Measurements from ENCODE around the gene SNAI1.

The SNAI1 gene

DNA sequence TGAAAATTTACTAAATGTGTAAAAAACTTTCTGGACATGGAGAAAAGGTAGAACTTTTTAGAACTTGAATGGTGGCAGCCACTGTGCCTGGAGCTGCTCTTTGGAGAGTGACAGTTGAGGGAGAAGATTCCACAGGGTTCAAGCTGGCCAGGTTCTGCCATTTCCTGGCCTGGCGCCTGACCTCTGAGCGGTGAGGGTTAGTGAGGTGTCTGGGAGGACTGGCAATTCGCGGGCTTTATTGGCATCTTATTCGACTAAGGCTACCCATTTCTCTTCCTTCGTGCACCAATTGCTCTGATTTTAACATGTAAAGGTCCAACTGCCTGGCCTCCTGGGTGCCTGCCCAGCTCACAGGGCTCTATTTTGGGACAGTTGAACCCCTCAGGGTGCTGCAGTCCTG is 2.4 kb downstream of the SNAI1 start:
- Histone ChIP-seq H3K4me2 (ENCODE audit: low read length) (no peak overlapping the region), H2AFZ (no peak overlapping the region), H3K27ac (no peak overlapping the region), H3K27me3 (ENCODE audit: control insufficient read depth, insufficient read depth, low read length) (no peaks in the 10 kb centered on the region), H3K4me1 (peaks cover 6% of the 10 kb centered on the region), H3K4me3 (ENCODE audit: low read depth, low read length) (no peak overlapping the region), H3K9ac (no peak overlapping the region), H3K79me2 (no peaks in the 10 kb centered on the region), H3K36me3 (ENCODE audit: control insufficient read depth, insufficient read depth, low read length) (no peaks in the 10 kb centered on the region), H3K9me3 (ENCODE audit: control insufficient read depth, low read length) (no peaks in the 10 kb centered on the region)
- TF ChIP-seq, protein P1, sequence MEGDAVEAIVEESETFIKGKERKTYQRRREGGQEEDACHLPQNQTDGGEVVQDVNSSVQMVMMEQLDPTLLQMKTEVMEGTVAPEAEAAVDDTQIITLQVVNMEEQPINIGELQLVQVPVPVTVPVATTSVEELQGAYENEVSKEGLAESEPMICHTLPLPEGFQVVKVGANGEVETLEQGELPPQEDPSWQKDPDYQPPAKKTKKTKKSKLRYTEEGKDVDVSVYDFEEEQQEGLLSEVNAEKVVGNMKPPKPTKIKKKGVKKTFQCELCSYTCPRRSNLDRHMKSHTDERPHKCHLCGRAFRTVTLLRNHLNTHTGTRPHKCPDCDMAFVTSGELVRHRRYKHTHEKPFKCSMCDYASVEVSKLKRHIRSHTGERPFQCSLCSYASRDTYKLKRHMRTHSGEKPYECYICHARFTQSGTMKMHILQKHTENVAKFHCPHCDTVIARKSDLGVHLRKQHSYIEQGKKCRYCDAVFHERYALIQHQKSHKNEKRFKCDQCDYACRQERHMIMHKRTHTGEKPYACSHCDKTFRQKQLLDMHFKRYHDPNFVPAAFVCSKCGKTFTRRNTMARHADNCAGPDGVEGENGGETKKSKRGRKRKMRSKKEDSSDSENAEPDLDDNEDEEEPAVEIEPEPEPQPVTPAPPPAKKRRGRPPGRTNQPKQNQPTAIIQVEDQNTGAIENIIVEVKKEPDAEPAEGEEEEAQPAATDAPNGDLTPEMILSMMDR (IDR thresholded peaks at IDR 0.05) = no peak

DNA sequence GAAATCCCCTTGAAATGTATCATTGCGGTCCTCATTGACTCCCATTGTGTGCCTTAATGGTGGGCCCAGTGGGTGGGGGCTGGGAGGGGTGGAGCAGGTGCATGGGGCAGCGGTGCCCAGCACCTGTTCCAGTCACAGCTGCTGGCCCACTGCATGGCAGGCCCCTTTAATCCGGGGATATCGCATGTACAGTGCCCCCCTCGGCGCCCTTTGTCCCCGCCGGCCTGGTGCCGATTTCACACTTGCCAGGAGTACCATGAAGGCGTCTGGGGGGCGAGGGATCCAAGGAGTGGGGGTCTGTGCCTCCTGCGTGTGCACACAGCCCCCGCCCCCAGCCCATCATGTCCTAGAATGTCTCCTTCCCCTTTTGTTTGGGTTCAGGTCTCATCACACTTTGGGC is 2.8 kb downstream of the SNAI1 start:
- H3K9ac ChIP-seq = no peak overlapping the region
- no peaks in the 10 kb centered on the region for H3K36me3 ChIP-seq (ENCODE audit: control insufficient read depth, insufficient read depth, low read length)
- H3K9me3 ChIP-seq (ENCODE audit: control insufficient read depth, low read length) = no peaks in the 10 kb centered on the region
- peaks cover 6% of the 10 kb centered on the region for H3K4me1 ChIP-seq
- H3K27ac ChIP-seq = no peak overlapping the region
- H2AFZ ChIP-seq = no peak overlapping the region
- TF ChIP-seq, protein P1 (IDR thresholded peaks at IDR 0.05) = no peak
- no peaks in the 10 kb centered on the region for H3K27me3 ChIP-seq (ENCODE audit: control insufficient read depth, insufficient read depth, low read length)
- no peak overlapping the region for H3K4me3 ChIP-seq (ENCODE audit: low read depth, low read length)
- H3K79me2 ChIP-seq = no peaks in the 10 kb centered on the region
- no peak overlapping the region for H3K4me2 ChIP-seq (ENCODE audit: low read length)

DNA sequence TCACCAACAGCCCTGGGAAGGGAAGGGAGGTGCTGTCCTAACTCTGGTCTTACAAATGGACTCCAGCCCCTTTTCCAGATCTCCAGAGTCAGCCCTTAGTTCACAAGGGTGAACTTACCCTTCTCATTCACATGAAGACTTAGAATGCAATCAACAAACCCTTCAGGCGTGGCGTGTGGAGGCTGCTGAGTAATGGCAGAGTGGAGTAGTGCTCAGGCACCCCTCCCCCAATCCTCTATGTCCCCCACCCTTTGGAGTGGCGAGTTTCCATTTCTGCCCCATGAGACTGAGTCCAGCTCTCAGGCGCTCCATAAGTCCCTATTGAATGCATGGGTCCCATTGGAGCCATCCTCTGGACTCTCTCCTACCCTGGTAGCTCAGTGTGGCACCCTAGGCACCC is 3.3 kb downstream of the SNAI1 start:
- no peaks in the 10 kb centered on the region for H3K9me3 ChIP-seq (ENCODE audit: control insufficient read depth, low read length)
- H3K36me3 ChIP-seq (ENCODE audit: control insufficient read depth, insufficient read depth, low read length) = no peaks in the 10 kb centered on the region
- H3K4me1 ChIP-seq = peaks cover 6% of the 10 kb centered on the region
- no peak overlapping the region for H2AFZ ChIP-seq
- no peak overlapping the region for H3K27ac ChIP-seq
- TF ChIP-seq, protein P1 (IDR thresholded peaks at IDR 0.05) = no peak
- no peaks in the 10 kb centered on the region for H3K27me3 ChIP-seq (ENCODE audit: control insufficient read depth, insufficient read depth, low read length)
- no peak overlapping the region for H3K9ac ChIP-seq
- H3K79me2 ChIP-seq = no peaks in the 10 kb centered on the region
- no peak overlapping the region for H3K4me2 ChIP-seq (ENCODE audit: low read length)
- no peak overlapping the region for H3K4me3 ChIP-seq (ENCODE audit: low read depth, low read length)

DNA sequence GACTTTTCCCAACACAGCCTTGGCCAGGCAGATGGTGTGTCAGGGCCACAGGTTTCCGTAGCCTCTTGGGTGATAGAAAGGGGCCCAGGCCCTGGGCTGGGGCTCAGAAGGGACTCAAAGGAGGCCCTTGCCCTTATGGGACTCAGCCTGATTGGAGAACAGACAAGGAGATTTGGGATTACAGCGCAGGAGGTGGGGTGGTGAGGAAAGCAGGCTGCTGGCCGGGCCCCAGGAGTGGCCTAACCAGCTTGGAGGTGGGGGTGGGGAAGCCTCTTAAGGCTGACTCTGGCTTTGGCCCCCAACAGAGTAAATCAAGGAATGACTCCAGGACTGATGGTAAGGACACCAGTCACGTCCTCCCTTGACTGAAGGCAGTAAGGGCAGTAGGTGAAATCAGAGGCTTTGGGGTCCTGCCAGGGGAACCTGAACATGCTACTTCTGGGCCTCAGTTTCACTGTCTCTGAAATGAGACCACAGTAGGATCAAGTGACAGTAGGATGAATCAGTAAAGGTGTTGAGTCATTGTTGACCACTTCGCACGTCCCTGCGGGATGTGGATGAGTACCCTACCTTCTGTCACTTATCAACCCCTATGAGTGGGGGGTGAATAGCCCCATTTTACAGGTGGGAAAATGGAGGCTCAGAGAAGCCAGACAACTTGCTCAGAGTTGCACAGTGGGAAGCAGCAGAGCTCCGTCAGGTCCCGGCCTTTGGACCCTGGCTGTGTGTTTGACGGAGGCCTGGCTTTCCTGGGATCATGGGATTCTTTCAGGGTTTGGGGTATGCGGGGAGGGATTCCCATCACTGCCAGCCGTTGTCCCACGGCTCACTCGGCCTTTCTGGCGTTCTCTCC is 4.5 kb downstream of the SNAI1 start:
- Histone ChIP-seq H3K4me1 (peaks cover 4% of the 10 kb centered on the region), H3K4me2 (ENCODE audit: low read length) (no peak overlapping the region), H2AFZ (no peak overlapping the region), H3K36me3 (ENCODE audit: control insufficient read depth, insufficient read depth, low read length) (no peaks in the 10 kb centered on the region), H3K4me3 (ENCODE audit: low read depth, low read length) (no peak overlapping the region), H3K79me2 (no peaks in the 10 kb centered on the region), H3K9me3 (ENCODE audit: control insufficient read depth, low read length) (no peaks in the 10 kb centered on the region), H3K27ac (no peak overlapping the region), H3K27me3 (ENCODE audit: control insufficient read depth, insufficient read depth, low read length) (no peaks in the 10 kb centered on the region), H3K9ac (no peak overlapping the region)
- TF ChIP-seq, protein P1 (IDR thresholded peaks at IDR 0.05) = no peak

All from parathyroid adenoma (tissue), 2 donors.